ENCODE data around the gene NSD2. TPM values are rescaled to one million over a fixed set of nuclear protein-coding genes. Genes with fewer than 3 reads are reported as not detected.

NSD2 gene
- total and polyA plus RNA-seq, 3 donors from 2014 or later: 108 to 144 (median 124) TPM

- no peaks in the 10 kb centered on the region for H3K9me3 ChIP-seq
- DNase-seq: no peak
- H3K36me3 ChIP-seq (ENCODE audit: low read depth, missing control alignments): no peaks in the 10 kb centered on the region
- no peak overlapping the region for H3K4me3 ChIP-seq
- intact Hi-C loops (cut with DNase I; ENCODE audit: low total_unique reads): no loop called here
- 97% methylated on average over 6 to 7 of the region's 7 CpGs for WGBS, 2 donors
- TF ChIP-seq CTCF (IDR thresholded peaks at IDR 0.05) (no peak), POLR2A (IDR thresholded peaks at IDR 0.05) (no peak)
- H3K27ac ChIP-seq: no peak overlapping the region
- no peaks in the 10 kb centered on the region for H3K4me1 ChIP-seq
- H3K27me3 ChIP-seq: no peaks in the 10 kb centered on the region
These were observed 69.4 kb downstream of the NSD2 start for GRCh38 chr4:1940566-1940965.

- DNase-seq: no peak
- H3K9me3 ChIP-seq: no peaks in the 10 kb centered on the region
- intact Hi-C loops (cut with DNase I; ENCODE audit: low total_unique reads): no loop called here
- 94 to 97% methylated on average over 7 of the region's 7 CpGs for WGBS, 2 donors
- H3K36me3 ChIP-seq (ENCODE audit: low read depth, missing control alignments): no peaks in the 10 kb centered on the region
- no peaks in the 10 kb centered on the region for H3K4me1 ChIP-seq
- no peaks in the 10 kb centered on the region for H3K27me3 ChIP-seq
- H3K4me3 ChIP-seq: no peak overlapping the region
- TF ChIP-seq CTCF (IDR thresholded peaks at IDR 0.05) (no peak), POLR2A (IDR thresholded peaks at IDR 0.05) (no peak)
- H3K27ac ChIP-seq: no peak overlapping the region
These were observed 72.7 kb downstream of the NSD2 start for GRCh38 chr4:1943928-1944327.

- TF ChIP-seq POLR2A (IDR thresholded peaks at IDR 0.05): no peak
- TF ChIP-seq CTCF (IDR thresholded peaks at IDR 0.05): no peak
- H3K27me3 ChIP-seq: no peaks in the 10 kb centered on the region
- H3K36me3 ChIP-seq (ENCODE audit: low read depth, missing control alignments): no peaks in the 10 kb centered on the region
- no peaks in the 10 kb centered on the region for H3K4me1 ChIP-seq
- DNase-seq: no peak
- H3K9me3 ChIP-seq: no peaks in the 10 kb centered on the region
- intact Hi-C loops (cut with DNase I; ENCODE audit: low total_unique reads): no loop called here
- no peak overlapping the region for H3K4me3 ChIP-seq
- no peak overlapping the region for H3K27ac ChIP-seq
- 81 to 84% methylated on average over 11 of the region's 11 CpGs for WGBS, 2 donors
These were observed 74.1 kb downstream of the NSD2 start for GRCh38 chr4:1945124-1945895.

GRCh38 chr4:1945912-1946311 is 74.7 kb downstream of the NSD2 start:
- no peaks in the 10 kb centered on the region for H3K27me3 ChIP-seq

More at GRCh38 chr4:1945912-1946311, 74.7 kb downstream of the NSD2 start:
- no peak for DNase-seq
- H3K4me3 ChIP-seq: no peak overlapping the region
- H3K4me1 ChIP-seq: no peaks in the 10 kb centered on the region
- TF ChIP-seq CTCF (IDR thresholded peaks at IDR 0.05) (no peak), POLR2A (IDR thresholded peaks at IDR 0.05) (no peak)
- 91 to 98% methylated on average over 1 of the region's 1 CpG for WGBS, 2 donors
- H3K9me3 ChIP-seq: no peaks in the 10 kb centered on the region
- intact Hi-C loops (cut with DNase I; ENCODE audit: low total_unique reads): no loop called here
- no peak overlapping the region for H3K27ac ChIP-seq
- H3K36me3 ChIP-seq (ENCODE audit: low read depth, missing control alignments): no peaks in the 10 kb centered on the region

Data from testis (tissue), 3 donors.